Activated CD8-positive, alpha-beta memory T cell treated with anti-CD3 and anti-CD28 coated beads, Interleukin-2, amount 50 U/mL, for 24 hours (primary cell): Measurements from ENCODE around the gene CARD11.

Experiments
- DNase-seq: peaks from one replicate; pipeline ENCODE4 v3.0.0-alpha.2; 2020; ENCODE audit errors: extremely low read depth

CARD11 gene

DNA sequence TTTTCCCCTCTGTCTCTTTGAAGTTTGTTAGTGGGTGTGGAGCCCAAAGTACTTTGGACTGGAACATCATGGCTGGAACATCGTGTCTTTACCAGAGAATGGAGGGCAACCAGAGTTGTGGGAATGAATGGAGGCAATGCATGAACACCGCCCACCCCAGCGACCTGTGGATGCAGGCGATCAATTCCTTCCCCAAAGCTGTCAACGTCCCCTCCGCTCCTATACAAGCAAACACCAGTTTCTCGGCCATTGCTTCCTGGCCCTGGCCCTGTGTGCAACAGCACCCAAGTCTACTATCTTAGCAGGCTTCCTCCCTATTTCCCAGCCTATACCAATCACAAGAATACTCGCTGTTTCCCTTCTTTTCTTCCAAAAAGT is 62.6 kb downstream of the CARD11 start:
- DNase-seq = no peak

- no peak for DNase-seq
Measured at GRCh38 chr7:2980401-2981102, 63.1 kb downstream of the CARD11 start.

DNA sequence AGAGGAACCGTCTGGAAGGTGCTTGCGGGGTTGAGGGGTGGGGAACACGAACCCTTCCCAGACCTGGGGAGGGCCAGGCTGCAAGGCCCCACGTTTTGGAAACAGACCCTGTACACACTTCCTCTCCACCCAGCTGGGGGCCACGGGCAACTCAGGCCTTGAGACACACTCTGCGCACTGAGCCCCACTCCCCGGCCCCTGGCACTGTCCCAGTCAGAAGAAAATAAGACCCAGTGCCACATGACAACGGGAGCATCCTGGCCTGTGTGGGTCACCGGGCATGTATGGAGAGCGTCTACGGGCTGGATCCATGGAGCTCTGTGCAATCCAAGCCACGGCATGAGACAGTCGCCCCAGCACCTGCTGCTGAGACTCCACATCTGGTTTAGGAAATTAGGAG is 63.7 kb downstream of the CARD11 start:
- no peak for DNase-seq

DNA sequence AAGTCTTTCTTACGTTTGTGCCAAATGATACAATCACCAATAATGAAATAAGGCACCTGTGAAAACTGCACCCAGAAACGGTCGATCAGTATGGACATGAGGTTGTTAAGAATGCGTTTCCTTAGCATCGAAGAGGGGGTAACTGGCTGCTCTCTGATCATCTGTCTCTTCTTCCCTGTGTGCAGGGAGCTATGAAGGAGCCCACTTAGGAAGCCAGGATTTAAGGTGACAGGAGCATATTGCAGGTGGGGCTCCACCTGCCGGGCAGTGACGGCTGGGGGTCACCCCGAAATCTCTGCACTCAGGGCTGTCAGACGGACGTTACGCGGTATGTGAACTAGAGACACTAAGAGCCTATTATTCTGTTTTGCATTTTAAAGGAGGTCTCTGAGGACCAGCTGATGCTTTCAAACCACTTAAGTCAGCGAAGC is 64.5 kb downstream of the CARD11 start:
- DNase-seq = no peak

GRCh38 chr7:2978408-2978807 is 65.3 kb downstream of the CARD11 start:
- peak; percentile 74 for DNase-seq

- no peak for DNase-seq
Measured at GRCh38 chr7:2975821-2976371, 67.8 kb downstream of the CARD11 start.

DNA sequence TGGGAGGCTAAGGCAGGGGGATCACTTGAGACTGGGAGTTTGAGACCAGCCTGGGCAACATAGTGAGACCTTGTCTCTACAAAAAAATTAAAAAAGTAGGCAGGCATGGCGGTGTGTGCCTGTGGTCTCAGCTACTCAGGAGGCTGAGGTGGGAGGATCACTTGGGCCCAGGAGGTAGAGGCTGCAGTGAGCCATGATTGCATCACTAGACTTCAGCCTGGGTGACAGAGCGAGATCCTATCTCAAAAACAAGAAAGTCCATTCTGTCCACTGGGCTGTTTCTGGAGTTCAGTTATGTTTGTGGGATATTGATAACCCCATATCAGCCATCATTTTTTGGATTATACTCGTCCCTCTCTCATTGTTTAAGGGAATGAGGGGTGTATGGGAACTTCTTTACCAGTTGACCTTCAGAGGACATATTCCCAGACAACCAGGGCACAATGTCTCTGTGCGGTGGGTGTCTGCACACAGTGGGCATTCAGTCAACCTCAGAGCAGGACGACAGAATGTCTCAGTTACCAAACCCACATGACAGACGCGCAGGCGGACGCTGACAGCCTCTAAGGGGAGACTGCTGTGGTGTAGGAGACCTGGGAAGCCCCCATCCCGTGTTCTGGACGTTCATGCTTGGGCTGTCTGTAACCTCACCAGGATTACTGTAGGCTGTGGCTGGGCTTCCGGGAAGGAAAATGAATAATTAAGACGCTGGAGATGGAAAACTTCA is 69.4 kb downstream of the CARD11 start:
- no peak for DNase-seq

DNA sequence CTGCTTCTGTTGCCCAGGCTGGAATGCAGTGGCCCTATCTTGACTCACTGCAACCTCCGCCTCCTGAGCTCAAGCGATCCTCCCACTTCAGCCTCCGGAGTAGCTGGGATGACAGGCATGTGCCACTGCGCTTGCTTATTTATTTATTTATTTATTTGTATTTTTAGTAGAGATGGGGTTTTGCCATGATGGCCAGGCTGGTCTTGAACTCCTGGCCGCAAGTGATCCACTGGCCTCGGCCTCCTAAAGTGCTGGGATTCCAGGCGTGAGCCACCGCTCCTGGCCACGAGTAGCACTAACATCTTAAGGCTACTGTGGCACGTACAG is 70.9 kb downstream of the CARD11 start:
- no peak for DNase-seq

DNA sequence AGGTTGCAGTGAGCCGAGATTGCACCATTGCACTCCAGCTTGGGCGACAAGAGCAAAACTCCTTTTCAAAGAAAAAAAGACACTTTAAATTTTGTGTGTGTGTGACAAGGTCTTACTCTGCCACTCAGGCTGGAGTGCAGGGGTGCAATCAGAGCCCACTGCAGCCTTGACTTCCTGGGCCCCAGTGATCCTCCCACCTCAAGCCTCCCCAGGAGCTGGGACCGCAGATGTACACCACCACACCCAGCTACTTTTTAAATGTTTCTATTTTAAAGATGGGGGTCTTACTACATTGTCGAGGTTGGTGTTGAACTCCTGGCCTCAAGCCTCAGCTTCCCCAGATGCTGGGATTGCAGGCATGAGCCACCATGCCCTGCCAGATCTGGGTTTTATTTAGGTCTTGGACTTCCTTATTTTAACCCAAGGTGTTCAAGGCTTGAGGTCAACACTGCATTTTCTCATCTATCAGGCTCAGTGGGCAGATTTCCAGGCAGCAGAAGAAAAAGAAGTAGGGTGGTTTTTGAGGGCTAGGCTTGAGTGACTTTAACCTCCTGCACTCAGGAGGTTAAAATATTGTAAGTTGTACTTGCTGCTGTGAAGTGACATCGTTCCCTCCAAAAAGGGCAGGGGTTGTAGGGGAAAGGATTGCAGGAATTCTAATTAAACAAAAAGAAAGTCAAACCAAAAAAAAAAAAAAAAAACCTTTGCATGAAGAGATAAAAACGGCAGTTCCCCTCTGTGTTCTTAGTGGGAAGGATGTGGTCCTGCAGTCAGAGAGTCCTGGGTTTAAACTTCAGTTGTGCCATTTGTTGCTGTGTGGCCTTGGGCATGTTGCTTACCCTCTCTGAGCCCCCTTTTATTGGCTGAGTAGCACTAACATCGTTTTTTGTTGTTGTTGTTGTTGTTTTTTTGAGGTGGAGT is 71.5 kb downstream of the CARD11 start:
- DNase-seq = no peak

DNA sequence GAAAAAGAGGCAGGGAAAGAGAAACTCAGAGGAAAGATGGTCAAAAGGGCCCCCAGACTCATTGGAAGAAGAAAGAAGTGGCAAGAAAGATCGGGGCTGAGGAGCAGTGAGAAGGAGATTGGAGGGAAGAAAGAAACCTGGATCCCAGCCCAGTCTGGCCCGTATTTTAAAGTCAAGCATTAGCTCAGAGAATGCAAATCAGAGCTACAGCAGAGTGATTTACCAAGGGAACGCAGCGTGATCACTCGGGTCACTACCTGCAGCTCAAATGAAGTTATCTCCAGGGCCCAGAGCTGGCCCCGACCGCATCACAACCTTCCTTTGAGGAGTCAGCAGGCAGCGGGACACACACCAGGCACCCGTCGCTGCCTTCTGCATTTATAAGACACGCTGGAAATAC is 72.8 kb downstream of the CARD11 start:
- DNase-seq = no peak

DNA sequence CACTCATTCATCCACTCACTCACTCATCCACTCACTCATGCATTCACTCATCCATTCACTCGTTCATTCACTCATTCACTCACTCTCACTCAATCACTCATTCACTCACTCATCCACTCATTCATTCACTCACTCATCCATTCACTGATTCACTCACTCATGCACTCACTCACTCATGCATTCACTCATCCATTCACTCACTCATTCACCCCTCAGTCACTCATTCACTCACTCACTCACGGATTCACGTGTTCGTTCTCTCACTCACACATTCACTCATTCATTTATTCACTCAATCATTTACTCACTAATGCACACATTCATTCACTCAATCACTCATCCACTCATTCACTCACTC is 73.4 kb downstream of the CARD11 start:
- DNase-seq = no peak

DNA sequence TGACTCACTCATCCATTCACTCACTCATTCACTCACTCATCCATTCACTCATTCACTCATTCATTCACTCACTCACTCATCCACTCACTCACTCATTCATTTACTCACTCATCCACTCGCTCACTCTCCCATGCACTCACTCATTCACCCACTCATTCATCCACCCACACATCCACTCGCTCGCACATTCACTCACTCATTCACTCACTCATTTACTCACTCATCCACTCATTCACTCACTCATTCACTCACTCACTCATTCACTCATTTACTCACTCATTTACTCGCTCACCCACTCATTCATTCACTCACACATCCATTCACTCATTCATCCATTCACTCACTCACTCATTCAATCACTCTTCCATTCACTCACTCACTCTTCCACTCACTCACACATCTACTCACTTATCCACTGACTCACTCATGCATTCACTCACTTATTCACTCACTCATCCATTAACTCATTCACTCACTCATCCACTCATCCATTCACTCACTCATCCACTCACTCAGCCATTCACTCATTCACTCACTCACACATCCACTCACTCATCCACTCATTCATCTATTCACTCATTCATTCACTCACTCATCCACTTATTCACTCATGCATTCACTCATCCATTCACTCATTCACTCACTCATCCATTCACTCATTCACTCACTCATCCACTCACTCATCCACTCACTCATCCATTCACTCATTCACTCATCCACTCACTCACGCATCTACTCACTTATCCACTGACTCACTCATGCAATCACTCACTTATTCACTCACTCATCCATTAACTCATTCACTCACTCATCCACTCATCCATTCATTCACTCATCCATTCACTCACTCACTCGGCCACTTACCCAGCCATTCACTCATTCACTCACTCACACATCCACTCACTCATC is 74.0 kb downstream of the CARD11 start:
- DNase-seq = no peak

DNA sequence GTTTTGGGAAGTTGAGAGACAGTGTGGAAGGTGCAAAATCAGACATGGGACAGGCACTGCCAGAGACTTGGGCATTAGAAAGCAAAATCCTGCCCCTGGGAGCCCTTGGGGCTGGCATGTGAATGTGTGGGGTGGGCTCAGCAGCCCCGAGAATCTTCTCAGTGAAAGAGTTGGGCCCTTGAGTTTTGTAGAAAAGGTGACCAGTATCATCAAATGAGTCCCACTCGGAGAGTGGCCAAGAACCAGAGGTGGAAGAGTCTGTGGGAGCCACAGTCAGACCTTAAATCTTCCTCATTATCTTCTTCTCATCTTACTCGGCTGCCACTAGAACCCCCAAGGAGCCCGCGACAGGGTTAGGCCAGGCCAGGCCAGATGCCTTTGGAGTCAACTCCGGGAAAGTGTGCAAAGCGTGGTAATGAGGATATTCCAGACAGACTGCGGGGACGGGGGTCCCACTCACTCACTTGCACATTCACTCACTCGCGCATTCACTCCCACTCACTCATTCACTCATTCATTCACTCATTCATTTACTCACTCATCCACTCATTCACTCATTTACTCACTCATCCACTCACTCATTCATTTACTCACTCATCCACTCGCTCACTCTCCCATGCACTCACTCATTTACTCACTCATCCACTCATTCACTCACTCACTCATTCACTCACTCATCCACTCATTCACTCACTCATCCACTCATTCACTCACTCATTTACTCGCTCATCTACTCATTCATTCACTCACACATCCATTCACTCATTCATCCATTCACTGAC is 74.9 kb downstream of the CARD11 start:
- no peak for DNase-seq

DNA sequence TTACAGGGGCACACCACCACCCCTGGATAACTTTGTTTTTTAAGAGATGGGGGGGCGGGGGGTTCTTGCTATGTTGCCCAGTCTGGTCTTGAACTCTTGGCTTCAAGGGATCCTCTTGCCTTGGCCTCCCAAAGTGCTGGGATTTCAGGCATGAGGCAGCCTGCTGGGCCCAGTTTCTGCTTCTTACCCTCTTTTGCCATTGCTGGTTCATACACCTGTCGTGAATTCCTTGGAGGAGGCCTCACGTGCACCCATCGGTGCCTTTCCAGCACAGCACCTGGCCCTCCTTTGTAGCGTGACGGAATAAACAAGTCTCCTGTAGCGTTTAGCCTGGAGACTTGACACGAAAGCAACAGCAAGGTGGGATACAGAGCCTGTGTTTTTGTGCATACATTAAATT is 75.5 kb downstream of the CARD11 start:
- no peak for DNase-seq

- DNase-seq = no peak
Measured at GRCh38 chr7:2967705-2968104, 76.0 kb downstream of the CARD11 start.

- DNase-seq = no peak
Measured at GRCh38 chr7:2967253-2967652, 76.4 kb downstream of the CARD11 start.

GRCh38 chr7:2966466-2967078 is 77.1 kb downstream of the CARD11 start:
- DNase-seq = no peak

GRCh38 chr7:2965745-2966270 is 77.9 kb downstream of the CARD11 start:
- no peak for DNase-seq

- no peak for DNase-seq
Measured at GRCh38 chr7:2965301-2965700, 78.4 kb downstream of the CARD11 start.

DNA sequence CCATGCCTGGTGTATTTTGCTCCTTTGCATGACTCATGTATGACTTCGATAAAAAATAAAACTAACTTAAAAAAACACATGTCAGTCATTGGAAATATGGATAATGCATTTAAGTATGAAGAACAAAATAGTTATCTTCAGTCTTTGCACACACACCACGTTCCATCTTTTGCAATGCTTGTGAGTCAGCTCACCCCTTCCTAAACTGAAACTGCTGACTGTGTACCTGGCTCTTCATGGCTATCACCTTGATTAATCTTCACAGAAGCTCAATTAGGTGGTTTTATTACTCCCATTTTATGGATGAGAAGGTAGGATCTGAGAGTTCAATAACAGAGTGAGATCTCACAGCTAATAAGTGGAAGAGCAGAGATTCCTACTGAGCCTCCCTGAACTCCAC is 79.5 kb downstream of the CARD11 start:
- no peak for DNase-seq
